Neutrophil (primary cell): ENCODE measurements around the gene SPDEF.

Experiments
- H3K27ac ChIP-seq: fragments of 200-600 bp; sonication (generic); 2 replicates; pipeline ENCODE4 v1.5.1; 2016; ENCODE audit warnings: mild to moderate bottlenecking, moderate library complexity
- H3K27me3 ChIP-seq: fragments of 200-600 bp; sonication (generic); 2 replicates; pipeline ENCODE4 v1.6.0; 2016; ENCODE audit warnings: mild to moderate bottlenecking
- H3K36me3 ChIP-seq: fragments of 200-600 bp; sonication (generic); 2 replicates; pipeline ENCODE4 v1.5.1; 2017
- H3K4me1 ChIP-seq, 2 experiments: fragments of 200-600 bp in 1 of 2; sonication (generic) in 1 of 2; 1 replicate in 1 of 2; 2 replicates in 1 of 2; pipeline versions ENCODE4 v1.5.1 to v1.6.1; 2013 to 2016; ENCODE audit warnings: low read depth in 1 of 2, low read length in 1 of 2, mild to moderate bottlenecking in 1 of 2, moderate library complexity in 1 of 2; ENCODE audit not compliant: control insufficient read depth in 1 of 2, insufficient read depth in 1 of 2
- H3K4me3 ChIP-seq, 2 experiments: fragments of 200-600 bp in 1 of 2; sonication (generic) in 1 of 2; 1 replicate in 1 of 2; 2 replicates in 1 of 2; pipeline ENCODE4 v1.5.1; 2013 to 2016; ENCODE audit warnings: low read depth in 1 of 2, low read length in 1 of 2, mild to moderate bottlenecking in 1 of 2, moderate library complexity in 1 of 2
- H3K9me3 ChIP-seq: fragments of 200-600 bp; sonication (generic); 2 replicates; pipeline ENCODE4 v1.5.1; 2016
- CTCF ChIP-seq: fragments of 200-600 bp; sonication (generic); IDR thresholded peaks from 2 replicates; pipeline ENCODE4 v1.5.1; 2016; ENCODE audit warnings: antibody characterized with exemption

SPDEF gene

GRCh38 chr6:34534146-34534545 lies 22.0 kb downstream of the SPDEF start:
- Histone ChIP-seq H3K4me3 (no peak overlapping the region), H3K9me3 (no peaks in the 10 kb centered on the region), H3K27ac (no peak overlapping the region), H3K4me1 (no peaks in the 10 kb centered on the region), H3K27me3 (peaks cover 4% of the 10 kb centered on the region), H3K36me3 (no peaks in the 10 kb centered on the region)
- TF ChIP-seq CTCF, result no peak

DNA sequence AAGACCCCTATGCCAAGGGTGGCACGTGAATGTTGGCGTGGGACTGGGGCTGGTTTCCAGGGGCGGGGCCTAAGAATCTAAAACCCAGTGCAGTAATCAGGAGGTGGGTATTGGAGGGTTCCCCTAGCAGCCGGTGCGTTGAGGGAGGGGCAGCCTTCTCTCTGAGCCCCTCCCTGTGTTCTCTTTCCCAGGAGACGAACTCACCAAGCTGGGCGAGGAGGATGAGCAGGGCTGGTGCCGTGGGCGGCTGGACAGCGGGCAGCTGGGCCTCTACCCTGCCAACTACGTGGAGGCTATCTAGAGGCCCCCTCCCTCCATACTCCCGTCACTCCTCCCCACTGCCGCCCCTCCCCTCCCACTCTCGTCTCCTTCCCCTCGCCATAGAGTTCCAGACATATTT lies 23.9 kb downstream of the SPDEF start:
- Histone ChIP-seq H3K4me3 (no peak overlapping the region), H3K27ac (no peak overlapping the region)
- no peak for TF ChIP-seq CTCF

DNA sequence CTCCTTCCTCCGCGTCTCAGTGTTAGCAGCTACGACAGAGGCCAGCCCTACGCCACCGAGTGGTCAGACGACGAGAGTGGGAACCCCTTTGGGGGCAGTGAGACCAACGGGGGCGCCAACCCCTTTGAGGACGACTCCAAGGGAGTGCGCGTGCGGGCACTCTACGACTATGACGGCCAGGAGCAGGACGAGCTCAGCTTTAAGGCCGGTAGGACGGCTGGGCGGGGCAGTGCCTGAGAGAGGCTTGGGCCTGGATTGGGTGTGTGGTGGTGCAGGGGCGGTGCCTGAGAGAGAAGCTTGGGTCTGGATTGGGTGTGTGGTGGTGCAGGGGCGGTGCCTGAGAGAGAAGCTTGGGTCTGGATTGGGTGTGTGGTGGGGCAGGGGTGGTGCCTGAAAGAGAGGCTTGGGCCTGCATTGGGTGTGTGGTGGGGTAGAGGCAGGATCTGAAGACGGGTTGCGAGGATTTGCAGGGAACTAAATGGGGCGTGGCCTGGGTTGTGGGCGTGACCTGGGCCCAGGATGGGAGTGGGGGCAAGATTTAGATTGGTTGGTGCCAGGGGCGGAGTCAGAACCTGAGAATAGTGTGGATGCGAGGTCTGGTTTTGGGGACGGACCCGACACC lies 24.4 kb downstream of the SPDEF start:
- TF ChIP-seq CTCF, result no peak
- Histone ChIP-seq H3K27ac (no peak overlapping the region), H3K27me3 (peaks cover 18% of the 10 kb centered on the region), H3K9me3 (no peaks in the 10 kb centered on the region), H3K36me3 (no peaks in the 10 kb centered on the region), H3K4me3 (no peak overlapping the region), H3K4me1 (peaks cover 4% of the 10 kb centered on the region in 2 experiments)

More for the DNA sequence above, 23.9 kb downstream of the SPDEF start:
- peaks cover 3% of the 10 kb centered on the region in 2 experiments for H3K4me1 ChIP-seq
- H3K36me3 ChIP-seq, result no peaks in the 10 kb centered on the region
- no peaks in the 10 kb centered on the region for H3K9me3 ChIP-seq
- peaks cover 18% of the 10 kb centered on the region for H3K27me3 ChIP-seq

DNA sequence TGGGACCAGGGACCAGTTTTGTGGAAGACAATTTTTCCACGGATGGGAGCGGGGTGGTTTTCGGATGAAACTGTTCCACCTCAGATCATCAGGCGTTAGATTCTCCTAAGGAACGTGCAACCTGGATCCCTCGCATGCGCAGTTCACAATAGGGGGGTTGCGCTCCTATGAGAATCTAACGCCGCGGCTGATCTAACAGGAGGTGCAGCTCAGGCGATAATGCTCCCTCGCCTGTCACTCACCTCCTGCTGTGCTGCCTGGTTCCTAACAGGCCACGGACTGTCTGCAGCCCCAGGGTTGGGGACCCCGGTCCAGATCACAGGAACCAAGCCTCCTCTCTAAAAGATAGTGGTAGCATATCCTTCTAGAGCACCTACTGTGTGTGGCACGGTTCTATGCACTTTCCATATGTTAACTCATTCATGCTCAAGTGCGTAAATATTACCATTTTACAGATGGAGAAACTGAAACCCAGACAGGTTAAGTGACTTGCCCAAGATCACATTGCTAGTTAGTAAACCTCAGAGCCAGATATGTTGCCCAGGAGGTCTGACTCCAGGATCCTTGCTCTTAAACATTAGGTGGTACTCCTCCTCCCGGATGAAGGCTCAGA lies 25.3 kb downstream of the SPDEF start:
- TF ChIP-seq CTCF, result no peak
- Histone ChIP-seq H3K27me3 (peaks cover 18% of the 10 kb centered on the region), H3K27ac (no peak overlapping the region)

DNA sequence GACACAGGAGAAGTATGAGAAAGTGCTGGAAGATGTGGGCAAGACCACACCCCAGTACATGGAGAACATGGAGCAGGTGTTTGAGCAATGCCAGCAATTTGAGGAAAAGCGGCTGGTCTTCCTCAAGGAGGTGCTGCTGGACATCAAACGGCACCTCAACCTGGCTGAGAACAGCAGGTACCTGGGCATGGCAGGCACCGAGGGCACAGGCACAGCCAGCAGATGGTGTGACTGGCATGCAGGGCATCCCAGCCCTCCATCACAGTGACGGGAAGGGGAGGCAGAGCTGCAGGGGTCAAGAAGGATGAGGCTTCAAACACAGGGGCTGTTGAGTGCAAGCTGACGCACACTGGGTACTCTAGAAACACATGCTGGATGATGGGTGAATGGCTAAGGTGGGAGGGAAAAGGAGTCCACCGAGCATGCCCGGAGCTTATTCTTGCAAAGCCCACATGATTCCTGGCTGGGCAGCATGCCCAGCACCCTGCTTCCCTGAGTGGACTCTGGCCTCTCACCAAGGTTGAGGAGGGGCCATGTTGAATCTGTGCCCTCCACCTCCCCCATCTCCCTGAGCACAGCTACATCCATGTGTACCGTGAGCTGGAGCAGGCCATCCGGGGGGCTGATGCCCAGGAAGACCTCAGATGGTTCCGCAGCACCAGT lies 26.3 kb downstream of the SPDEF start:
- H3K27me3 ChIP-seq, result peaks cover 18% of the 10 kb centered on the region
- no peak for TF ChIP-seq CTCF
- no peaks in the 10 kb centered on the region for H3K36me3 ChIP-seq
- no peaks in the 10 kb centered on the region for H3K9me3 ChIP-seq
- peaks cover 4% of the 10 kb centered on the region in 2 experiments for H3K4me1 ChIP-seq
- no peak overlapping the region for H3K4me3 ChIP-seq
- H3K27ac ChIP-seq, result no peak overlapping the region

More for the DNA sequence above, 25.3 kb downstream of the SPDEF start:
- peaks cover 4% of the 10 kb centered on the region in 2 experiments for H3K4me1 ChIP-seq
- no peak overlapping the region for H3K4me3 ChIP-seq
- H3K36me3 ChIP-seq, result no peaks in the 10 kb centered on the region
- no peaks in the 10 kb centered on the region for H3K9me3 ChIP-seq
